H9 (cell line): ENCODE measurements around the gene DAPK2. TPM values are rescaled to one million over a fixed set of nuclear protein-coding genes. Genes with fewer than 3 reads are reported as not detected.
A peak's percentile ranks its signal among the peaks of the same experiment; 100 is the strongest.

Source experiments
- DNase-seq: peaks from one replicate; pipeline ENCODE4 v3.0.0-alpha.2; 2017
- H2AFZ ChIP-seq: one replicate; pipeline ENCODE4 v1.6.1; 2013; ENCODE audit warnings: mild to moderate bottlenecking, low read length, control low read depth, moderate library complexity
- H2AK5ac ChIP-seq: 2 replicates; pipeline ENCODE4 v1.6.1; 2013; ENCODE audit warnings: low read length, control low read depth, mixed read lengths; ENCODE audit not compliant: insufficient read length
- H2BK120ac ChIP-seq: one replicate; pipeline ENCODE4 v1.6.1; 2013; ENCODE audit warnings: low read depth, mild to moderate bottlenecking, low read length, control low read depth, inconsistent platforms; ENCODE audit not compliant: poor library complexity, severe bottlenecking
- H2BK12ac ChIP-seq: 2 replicates; pipeline ENCODE4 v1.6.1; 2013; ENCODE audit warnings: low read length, control low read depth, mixed read lengths, low read depth; ENCODE audit not compliant: insufficient read length
- H2BK15ac ChIP-seq: 2 replicates; pipeline ENCODE4 v1.6.1; 2013; ENCODE audit warnings: low read depth, low read length, control low read depth
- H2BK20ac ChIP-seq: one replicate; pipeline ENCODE4 v1.6.1; 2013; ENCODE audit warnings: low read depth, mild to moderate bottlenecking, low read length, control low read depth, inconsistent platforms; ENCODE audit not compliant: poor library complexity, severe bottlenecking
- H2BK5ac ChIP-seq: 2 replicates; pipeline ENCODE4 v1.6.1; 2013; ENCODE audit warnings: low read length, control low read depth, mixed read lengths; ENCODE audit not compliant: insufficient read length
- H3K14ac ChIP-seq: 2 replicates; pipeline ENCODE4 v1.6.1; 2013; ENCODE audit warnings: low read length, control low read depth; ENCODE audit not compliant: insufficient read depth
- H3K18ac ChIP-seq: 2 replicates; pipeline ENCODE4 v1.6.1; 2013; ENCODE audit warnings: low read depth, mild to moderate bottlenecking, mixed read lengths, low read length, control low read depth; ENCODE audit not compliant: insufficient read length
- H3K23ac ChIP-seq: 2 replicates; pipeline ENCODE4 v1.6.1; 2013; ENCODE audit warnings: low read length, control low read depth, mixed read lengths, low read depth; ENCODE audit not compliant: insufficient read length
- H3K23me2 ChIP-seq: 2 replicates; pipeline ENCODE4 v1.6.1; 2013; ENCODE audit warnings: low read depth, mild to moderate bottlenecking, mixed read lengths, low read length, control low read depth; ENCODE audit not compliant: insufficient read length, poor library complexity, severe bottlenecking
- H3K27ac ChIP-seq: 2 replicates; pipeline ENCODE4 v1.5.1; 2013; ENCODE audit warnings: low read length, control low read depth, mixed read lengths, low read depth; ENCODE audit not compliant: insufficient read length
- H3K27me3 ChIP-seq: 2 replicates; pipeline ENCODE4 v1.6.1; 2013; ENCODE audit warnings: low read length, control low read depth, inconsistent platforms; ENCODE audit not compliant: insufficient read depth
- H3K4ac ChIP-seq: 2 replicates; pipeline ENCODE4 v1.6.1; 2013; ENCODE audit warnings: low read depth, mild to moderate bottlenecking, control low read depth, inconsistent platforms, low read length, moderate library complexity
- H3K4me1 ChIP-seq: 2 replicates; pipeline ENCODE4 v1.6.1; 2013; ENCODE audit warnings: low read length, control low read depth, inconsistent platforms; ENCODE audit not compliant: insufficient read depth
- H3K4me2 ChIP-seq: 2 replicates; pipeline ENCODE4 v1.6.1; 2013; ENCODE audit warnings: low read length, control low read depth, mixed read lengths; ENCODE audit not compliant: insufficient read length, insufficient read depth
- H3K56ac ChIP-seq: 2 replicates; pipeline ENCODE4 v1.6.1; 2013; ENCODE audit warnings: low read depth, mild to moderate bottlenecking, mixed read lengths, low read length, control low read depth; ENCODE audit not compliant: insufficient read length
- H3K79me1 ChIP-seq: 2 replicates; pipeline ENCODE4 v1.6.1; 2013; ENCODE audit warnings: low read depth, mild to moderate bottlenecking, moderate library complexity, low read length, control low read depth, inconsistent platforms; ENCODE audit not compliant: insufficient read depth, poor library complexity, severe bottlenecking
- H3K79me2 ChIP-seq: 2 replicates; pipeline ENCODE4 v1.6.1; 2013; ENCODE audit warnings: low read length, control low read depth, inconsistent platforms; ENCODE audit not compliant: insufficient read depth
- H3K9ac ChIP-seq: 2 replicates; pipeline ENCODE4 v1.6.1; 2013; ENCODE audit warnings: low read length, control low read depth, mixed read lengths; ENCODE audit not compliant: insufficient read length; ENCODE audit errors: extremely low read depth
- H3K9me3 ChIP-seq: one replicate; pipeline ENCODE4 v1.6.1; 2013; ENCODE audit warnings: low read depth, low read length, inconsistent platforms; ENCODE audit not compliant: control insufficient read depth
- H3T11ph ChIP-seq: one replicate; pipeline ENCODE4 v1.6.1; 2013; ENCODE audit warnings: mild to moderate bottlenecking, low read length, control low read depth, inconsistent platforms
- H4K20me1 ChIP-seq: one replicate; pipeline ENCODE4 v1.6.1; 2013; ENCODE audit not compliant: control insufficient read depth, insufficient read length, insufficient read depth
- H4K5ac ChIP-seq: 2 replicates; pipeline ENCODE4 v1.6.1; 2013; ENCODE audit warnings: low read depth, mild to moderate bottlenecking, mixed read lengths, low read length, control low read depth; ENCODE audit not compliant: insufficient read length
- H4K8ac ChIP-seq: replicated peaks from 2 replicates; pipeline ENCODE4 v1.6.1; 2013; ENCODE audit warnings: low read length, control low read depth, mixed read lengths, low read depth; ENCODE audit not compliant: insufficient read length
- H4K91ac ChIP-seq: 2 replicates; pipeline ENCODE4 v1.6.1; 2013; ENCODE audit warnings: low read depth, mild to moderate bottlenecking, moderate library complexity, mixed read lengths, low read length, control low read depth; ENCODE audit not compliant: insufficient read length
- H3K27ac Mint-ChIP-seq, 3 experiments: 2 replicates in 2 of 3; 3 replicates in 1 of 3; pipeline ENCODE4 v1.8.0; 2020 to 2021; ENCODE audit warnings: mixed read lengths in 3 of 3, mild to moderate bottlenecking in 1 of 3, moderate library complexity in 1 of 3
- H3K27me3 Mint-ChIP-seq: 2 replicates; pipeline ENCODE4 v1.8.0; 2021; ENCODE audit warnings: low read depth, mild to moderate bottlenecking, moderate library complexity, mixed read lengths
- H3K36me3 Mint-ChIP-seq, 3 experiments: 2 replicates in 2 of 3; 3 replicates in 1 of 3; pipeline ENCODE4 v1.8.0; 2020 to 2021; ENCODE audit warnings: low read depth in 3 of 3, mixed read lengths in 3 of 3; ENCODE audit not compliant: insufficient read depth in 1 of 3
- H3K4me1 Mint-ChIP-seq, 2 experiments: 2 replicates each; pipeline ENCODE4 v1.8.0; 2020; ENCODE audit warnings: mixed read lengths in 2 of 2
- H3K4me3 Mint-ChIP-seq, 2 experiments: 2 replicates in 1 of 2; 3 replicates in 1 of 2; pipeline ENCODE4 v1.8.0; 2020 to 2021; ENCODE audit warnings: mild to moderate bottlenecking in 2 of 2, mixed read lengths in 2 of 2, moderate library complexity in 1 of 2
- H3K9me3 Mint-ChIP-seq, 2 experiments: 2 replicates in 1 of 2; 3 replicates in 1 of 2; pipeline ENCODE4 v1.8.0; 2020; ENCODE audit warnings: mild to moderate bottlenecking in 2 of 2, mixed read lengths in 2 of 2, moderate library complexity in 1 of 2
- CTCF ChIP-seq: fragments of 200-600 bp; sonication (generic); conservative IDR thresholded peaks from 3 replicates; pipeline ENCODE4 v1.8.0; 2021; ENCODE audit warnings: antibody characterized with exemption, mild to moderate bottlenecking
- WGBS: extraction: QIAGEN DNeasy Blood & Tissue Kit; methylation state at CpG from one replicate; pipeline ENCODE4 v1.1.7; 2013; ENCODE audit warnings: missing lambda C conversion rate, low lambda C conversion rate, mixed read lengths; ENCODE audit not compliant: insufficient read length; ENCODE audit errors: extremely low coverage; 5-methylcytosine and 5-hydroxymethylcytosine counted together
- total RNA-seq: library from RNA; stranded (reverse); gene quantifications from 2 replicates; pipeline ENCODE4 v1.2.1, GENCODE V29; 2021

The DAPK2 gene
- total RNA-seq, 1 experiment from 2014 or later = 3.5 TPM

- Histone ChIP-seq H2BK15ac (no peak overlapping the region), H3T11ph (no peak overlapping the region), H4K5ac (no peak overlapping the region), H4K91ac (no peak overlapping the region), H2BK20ac (no peak overlapping the region), H2AFZ (no peak overlapping the region), H3K23me2 (no peaks in the 10 kb centered on the region), H3K79me2 (no peaks in the 10 kb centered on the region), H2BK5ac (no peak overlapping the region), H2BK12ac (no peak overlapping the region), H3K4me2 (no peak overlapping the region), H3K56ac (no peak overlapping the region), H2AK5ac (no peak overlapping the region), H3K23ac (no peak overlapping the region), H3K79me1 (no peaks in the 10 kb centered on the region), H4K8ac (no peak overlapping the region), H3K4ac (no peak overlapping the region), H3K9ac (no peak overlapping the region), H3K9me3 (no peaks in the 10 kb centered on the region), H4K20me1 (no peaks in the 10 kb centered on the region), H3K4me1 (no peaks in the 10 kb centered on the region), H3K14ac (no peak overlapping the region), H3K27me3 (peaks cover 3% of the 10 kb centered on the region; the same call in 1 of the 2 replicates), H3K18ac (no peak overlapping the region), H2BK120ac (no peak overlapping the region), H3K27ac (no peak overlapping the region)
- no peak for DNase-seq
- no CpG with 5 or more reads among the region's 8 CpGs for WGBS
- no peak overlapping the region for H3K4me3 Mint-ChIP-seq
- no peaks in the 10 kb centered on the region for H3K9me3 Mint-ChIP-seq
- H3K36me3 Mint-ChIP-seq = no peaks in the 10 kb centered on the region; a peak in 1 of 7 replicates
- H3K27me3 Mint-ChIP-seq = no peaks in the 10 kb centered on the region
- TF ChIP-seq CTCF = no peak
- peaks cover 12 to 26% of the 10 kb centered on the region in 2 experiments for H3K4me1 Mint-ChIP-seq
- H3K27ac Mint-ChIP-seq = peak overlapping the region in 1 of 3 experiments; percentile 34; a peak in 1 of 7 replicates
These were observed 122.0 kb downstream of the DAPK2 start for GRCh38 chr15:63923993-63924950.
